PC-9 (cell line): ENCODE results near the gene TRIO. TPM values are rescaled to one million over a fixed set of nuclear protein-coding genes. Genes with fewer than 3 reads are reported as not detected.

Experiments used
- BruUV-seq: library from RNA; stranded (reverse); fragments of 400-500 nt; replicated peaks from 2 replicates; lab custom pipeline; 2021; lab: Mats Ljungman, UMichigan
- CTCF ChIA-PET: fragments of 300-600 bp; sonication (Branson Sonifier 250); formaldehyde crosslinking; loops from one replicate; lab custom pipeline; 2022; ENCODE audit warnings: antibody characterized with exemption; lab: Charles Lee
- POLR2A ChIA-PET: fragments of 300-600 bp; sonication (Branson Sonifier 250); formaldehyde crosslinking; loops from one replicate; lab custom pipeline; 2022; ENCODE audit warnings: antibody characterized with exemption; ENCODE audit not compliant: unreplicated experiment; lab: Charles Lee
- DNase-seq, 2 experiments: peaks; one replicate each; pipeline versions ENCODE4 v3.0.0 to v3.0.0-alpha.2; 2015 to 2022; ENCODE audit warnings: mixed read lengths in 1 of 2
- H2AFZ ChIP-seq: fragments of 200-600 bp; sonication (generic); 2 replicates; pipeline ENCODE4 v1.8.1; 2017; ENCODE audit warnings: antibody characterized with exemption
- H3F3A ChIP-seq: fragments of 200-600 bp; sonication (generic); 2 replicates; pipeline ENCODE4 v1.8.1; 2017; ENCODE audit warnings: antibody characterized with exemption, mild to moderate bottlenecking, low read depth; ENCODE audit not compliant: insufficient read depth
- H3K27ac ChIP-seq: fragments of 200-600 bp; sonication (generic); 2 replicates; pipeline ENCODE4 v1.6.1; 2016; ENCODE audit warnings: mixed run types
- H3K27me3 ChIP-seq: fragments of 200-600 bp; sonication (generic); 2 replicates; pipeline ENCODE4 v1.6.1; 2016; ENCODE audit warnings: low read depth, mixed run types; ENCODE audit not compliant: insufficient read depth
- H3K36me3 ChIP-seq: fragments of 200-600 bp; sonication (generic); 2 replicates; pipeline ENCODE4 v1.6.1; 2016; ENCODE audit warnings: low read depth, mixed run types
- H3K4me1 ChIP-seq: fragments of 200-600 bp; sonication (generic); replicated peaks from 2 replicates; pipeline ENCODE4 v1.6.1; 2016; ENCODE audit warnings: mixed run types; ENCODE audit not compliant: insufficient read depth
- H3K4me2 ChIP-seq: fragments of 200-600 bp; sonication (generic); 2 replicates; pipeline ENCODE4 v1.6.1; 2017; ENCODE audit warnings: mixed run types
- H3K4me3 ChIP-seq: fragments of 200-600 bp; sonication (generic); 2 replicates; pipeline ENCODE4 v1.6.1; 2016; ENCODE audit warnings: mixed run types
- H3K79me2 ChIP-seq: fragments of 200-600 bp; sonication (generic); 2 replicates; pipeline ENCODE4 v1.6.1; 2017; ENCODE audit warnings: low read depth, mixed run types
- H3K9me2 ChIP-seq: fragments of 200-600 bp; sonication (generic); 2 replicates; pipeline ENCODE4 v1.8.1; 2017; ENCODE audit warnings: mild to moderate bottlenecking; ENCODE audit not compliant: insufficient read depth
- H3K9me3 ChIP-seq: fragments of 200-600 bp; sonication (generic); 2 replicates; pipeline ENCODE4 v1.8.1; 2016; ENCODE audit warnings: low read depth; ENCODE audit not compliant: insufficient read depth
- H4K20me1 ChIP-seq: fragments of 200-600 bp; sonication (generic); 2 replicates; pipeline ENCODE4 v1.8.1; 2017; ENCODE audit not compliant: insufficient read depth
- EZH2 ChIP-seq: fragments of 200-600 bp; sonication (generic); IDR thresholded peaks from 2 replicates; pipeline ENCODE4 v1.8.0; 2017; ENCODE audit warnings: antibody characterized with exemption, low read depth
- intact Hi-C: fragments of 100-400 bp; cut with micrococcal nuclease; formaldehyde crosslinking; loops from one replicate; pipeline ENCODE4 v1.10.0; 2022; ENCODE audit not compliant: unreplicated experiment
- total RNA-seq: library from RNA; stranded (reverse); gene quantifications from 2 replicates; pipeline ENCODE4 v1.2.3, GENCODE V29; 2021
- TF ChIP-seq, protein P1 (sequence below): fragments of 200-600 bp; sonication (generic); conservative IDR thresholded peaks from 2 replicates; pipeline ENCODE4 v1.6.1; 2017; ENCODE audit warnings: mixed run types, antibody characterized with exemption, mild to moderate bottlenecking, moderate library complexity

The TRIO gene
- total RNA-seq, 1 experiment from 2014 or later, result 596 TPM

GRCh38 chr5:14187660-14188059 is 44.5 kb downstream of the TRIO start:
- Histone ChIP-seq H3K4me2 (0 out of 2 replicates have a peak overlapping the region, but pooled peaks have one; percentile 15), H3K9me3 (no peaks in the 10 kb centered on the region), H4K20me1 (no peaks in the 10 kb centered on the region), H3K4me3 (no peak overlapping the region), H3K27ac (peak overlapping the region; percentile 92), H3K9me2 (no peaks in the 10 kb centered on the region; the same call in 1 of the 2 replicates), H3K27me3 (no peaks in the 10 kb centered on the region), H3F3A (peaks cover 91% of the 10 kb centered on the region), H2AFZ (no peak overlapping the region), H3K36me3 (no peaks in the 10 kb centered on the region), H3K79me2 (peaks cover 97% of the 10 kb centered on the region), H3K4me1 (peaks cover 98% of the 10 kb centered on the region)
- TF ChIP-seq, protein P1, sequence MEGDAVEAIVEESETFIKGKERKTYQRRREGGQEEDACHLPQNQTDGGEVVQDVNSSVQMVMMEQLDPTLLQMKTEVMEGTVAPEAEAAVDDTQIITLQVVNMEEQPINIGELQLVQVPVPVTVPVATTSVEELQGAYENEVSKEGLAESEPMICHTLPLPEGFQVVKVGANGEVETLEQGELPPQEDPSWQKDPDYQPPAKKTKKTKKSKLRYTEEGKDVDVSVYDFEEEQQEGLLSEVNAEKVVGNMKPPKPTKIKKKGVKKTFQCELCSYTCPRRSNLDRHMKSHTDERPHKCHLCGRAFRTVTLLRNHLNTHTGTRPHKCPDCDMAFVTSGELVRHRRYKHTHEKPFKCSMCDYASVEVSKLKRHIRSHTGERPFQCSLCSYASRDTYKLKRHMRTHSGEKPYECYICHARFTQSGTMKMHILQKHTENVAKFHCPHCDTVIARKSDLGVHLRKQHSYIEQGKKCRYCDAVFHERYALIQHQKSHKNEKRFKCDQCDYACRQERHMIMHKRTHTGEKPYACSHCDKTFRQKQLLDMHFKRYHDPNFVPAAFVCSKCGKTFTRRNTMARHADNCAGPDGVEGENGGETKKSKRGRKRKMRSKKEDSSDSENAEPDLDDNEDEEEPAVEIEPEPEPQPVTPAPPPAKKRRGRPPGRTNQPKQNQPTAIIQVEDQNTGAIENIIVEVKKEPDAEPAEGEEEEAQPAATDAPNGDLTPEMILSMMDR, result no peak
- no peak for TF ChIP-seq EZH2
- ChIA-PET CTCF (interaction anchor here (0.6 kb wide), 1 partner anchor 176 kb away, joined by 3 read pairs; no protein-coding TSS in a partner anchor), POLR2A (interaction anchor here (0.7 kb wide), 2 partner anchors 31 to 42 kb away, joined by 3 to 7 read pairs; no protein-coding TSS in a partner anchor)
- BruUV-seq, result no TSS peak
- intact Hi-C loops, result no loop called here
- no peak for DNase-seq

DNA sequence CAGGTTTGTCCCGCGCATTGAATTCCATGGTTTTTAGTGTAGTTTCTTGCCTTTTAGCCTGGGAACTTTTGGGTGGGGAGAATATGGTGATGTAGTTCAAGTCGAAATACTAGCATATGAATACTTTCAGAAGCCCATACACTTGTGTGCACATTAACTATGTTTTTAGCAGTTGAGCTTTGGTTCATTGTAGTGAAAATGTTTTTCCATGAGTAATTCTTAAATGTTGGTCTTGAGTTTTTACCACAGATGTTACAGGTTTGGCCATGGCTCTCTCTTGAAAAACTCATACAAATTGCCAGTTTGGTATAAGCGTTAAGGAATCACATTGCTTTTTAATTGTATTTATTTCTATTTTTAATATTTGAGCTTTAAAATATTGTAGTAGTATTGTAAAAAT is 45.6 kb downstream of the TRIO start:
- no peak overlapping the region for H3K4me2 ChIP-seq
- CTCF ChIA-PET, result interaction anchor here (0.6 to 2.0 kb wide), 2 partner anchors 81 kb away, joined by 4 to 8 read pairs; no protein-coding TSS in a partner anchor

GRCh38 chr5:14189680-14190079 is 46.5 kb downstream of the TRIO start:
- CTCF ChIA-PET, result interaction anchor here (0.8 to 2.0 kb wide), 5 partner anchors 10 to 80 kb away, joined by 3 to 12 read pairs (median 6); no protein-coding TSS in a partner anchor
- H3K4me1 ChIP-seq, result peaks cover 87% of the 10 kb centered on the region
- peak overlapping the region; percentile 73 for H3K4me2 ChIP-seq
- H2AFZ ChIP-seq, result no peak overlapping the region
- POLR2A ChIA-PET, result interaction anchor here (0.5 to 2.4 kb wide), 11 partner anchors 20 to 164 kb away, joined by 3 to 31 read pairs (median 7); no protein-coding TSS in a partner anchor
- TSS peak; percentile 39 for BruUV-seq
- intact Hi-C loops, result loop anchor here (1.0 to 2.0 kb wide), 10 partner anchors 24 to 201 kb away; no protein-coding TSS in a partner anchor
- H3K36me3 ChIP-seq, result 0 out of 2 replicates have a peak, but pooled peaks cover 6% of the 10 kb centered on the region
- no peak for DNase-seq
- H3K27ac ChIP-seq, result peak overlapping the region; percentile 92
- H3F3A ChIP-seq, result peaks cover 88% of the 10 kb centered on the region
- no peaks in the 10 kb centered on the region for H4K20me1 ChIP-seq
- no peaks in the 10 kb centered on the region for H3K9me3 ChIP-seq
- H3K79me2 ChIP-seq, result peaks cover 97% of the 10 kb centered on the region
- no peak for TF ChIP-seq EZH2
- TF ChIP-seq, protein P1, result no peak
- H3K9me2 ChIP-seq, result no peaks in the 10 kb centered on the region; the same call in 1 of the 2 replicates
- H3K27me3 ChIP-seq, result no peaks in the 10 kb centered on the region
- H3K4me3 ChIP-seq, result peak overlapping the region; percentile 30; the same call in 1 of the 2 replicates

More for the DNA sequence above, 45.6 kb downstream of the TRIO start:
- Histone ChIP-seq H3K79me2 (peaks cover 97% of the 10 kb centered on the region), H2AFZ (no peak overlapping the region), H3K27me3 (no peaks in the 10 kb centered on the region), H3K27ac (peak overlapping the region; percentile 92), H3K9me3 (no peaks in the 10 kb centered on the region), H3F3A (peaks cover 92% of the 10 kb centered on the region), H4K20me1 (no peaks in the 10 kb centered on the region), H3K4me3 (no peak overlapping the region), H3K9me2 (no peaks in the 10 kb centered on the region; the same call in 1 of the 2 replicates), H3K4me1 (peaks cover 96% of the 10 kb centered on the region), H3K36me3 (0 out of 2 replicates have a peak, but pooled peaks cover 4% of the 10 kb centered on the region)
- BruUV-seq, result no TSS peak
- TF ChIP-seq EZH2, result no peak
- TF ChIP-seq, protein P1, result no peak
- intact Hi-C loops, result no loop called here
- POLR2A ChIA-PET, result interaction anchor here (0.6 to 0.8 kb wide), 3 partner anchors 32 to 163 kb away, joined by 3 to 6 read pairs (median 6); no protein-coding TSS in a partner anchor
- DNase-seq, result no peak
